Heart right ventricle (tissue), 16 donors: ENCODE measurements around the gene EHBP1. TPM values are rescaled to one million over a fixed set of nuclear protein-coding genes. Genes with fewer than 3 reads are reported as not detected.

ENCODE experiments used
- ATAC-seq, 8 donors: fragments of 200-7000 bp; cut with Tn5 transposase; one replicate each; pipeline ENCODE4 v1.9.1; 2020; ENCODE audit warnings: mild to moderate bottlenecking in 8 of 8, moderate library complexity in 8 of 8, moderate number of reproducible peaks in 1 of 8
- DNase-seq, 2 donors: peaks; one replicate each; pipeline ENCODE4 v3.0.0-alpha.2; 2020
- H3K27ac ChIP-seq, 10 donors: fragments of 200-600 bp; sonication (generic) in 2 of 10; one replicate each; pipeline versions ENCODE4 v1.5.0 to v1.8.0; 2020 to 2022; ENCODE audit warnings: mild to moderate bottlenecking in 3 of 10
- H3K27me3 ChIP-seq, 7 donors: fragments of 200-600 bp; one replicate each; pipeline ENCODE4 v1.8.0; 2021 to 2022; ENCODE audit warnings: mild to moderate bottlenecking in 2 of 7
- H3K36me3 ChIP-seq, 9 donors: fragments of 200-600 bp; sonication (generic) in 1 of 9; one replicate each; pipeline versions ENCODE4 v1.5.0 to v1.8.0; 2020 to 2022; ENCODE audit warnings: mild to moderate bottlenecking in 2 of 9
- H3K4me1 ChIP-seq, 9 donors: fragments of 200-600 bp; sonication (generic) in 1 of 9; one replicate each; pipeline versions ENCODE4 v1.5.0 to v1.8.0; 2020 to 2022; ENCODE audit warnings: mild to moderate bottlenecking in 4 of 9
- H3K4me3 ChIP-seq, 10 donors: fragments of 200-600 bp; sonication (generic) in 2 of 10; one replicate each; pipeline versions ENCODE4 v1.5.0 to v1.8.0; 2020 to 2022; ENCODE audit warnings: mild to moderate bottlenecking in 7 of 10, moderate library complexity in 2 of 10
- H3K9me3 ChIP-seq, 11 donors: fragments of 200-600 bp in 10 of 11; sonication (generic) in 2 of 11; one replicate each; pipeline versions ENCODE4 v1.5.0 to v1.8.0; 2013 to 2022; ENCODE audit warnings: mild to moderate bottlenecking in 2 of 11, control low read depth in 1 of 11, moderate library complexity in 1 of 11
- WGBS, 2 donors: extraction: QIAGEN DNeasy Blood & Tissue Kit; methylation state at CpG; one replicate each; pipeline ENCODE4 v1.1.7; 2013; ENCODE audit warnings: inconsistent platforms in 1 of 2; 5-methylcytosine and 5-hydroxymethylcytosine counted together
- intact Hi-C, 10 donors: fragments of 100-400 bp; cut with DNase I; formaldehyde crosslinking; loops; one replicate each; pipeline versions ENCODE4 v1.11.1 to v1.14.2; 2022
- polyA plus RNA-seq, 2 donors: library from polyadenylated mRNA; stranded (reverse); fragments of 200-250 nt; gene quantifications; one replicate each; pipeline ENCODE4 v1.2.3, GENCODE V29; 2013
- total RNA-seq, 10 donors: library from RNA; stranded (reverse); fragmentation: NEBNext Ultra II Directional in 3 of 10; extraction: Animal tissue kit (Norgen Biotek cat#: 25700) in 3 of 10; gene quantifications; one replicate each; pipeline versions ENCODE4 v1.2.1 to v1.2.4, GENCODE V29; 2021 to 2023
- TF ChIP-seq, protein P1 (sequence below), 9 donors: fragments of 200-600 bp; sonication (generic) in 2 of 9; IDR thresholded peaks; one replicate each; pipeline versions ENCODE4 v1.5.0 to v1.8.0; 2021 to 2022; ENCODE audit warnings: antibody characterized with exemption in 9 of 9, mild to moderate bottlenecking in 5 of 9, moderate library complexity in 1 of 9
- donor health status: Arrhythmogenic right ventricular cardiomyopathy.
- donor health status: ischemic (EF 13 %, LVEDD 7.1; RV severe dilation, severe dysfunction).
- donor health status: healthy with polysubstance abuse.
- donor health status: DM: no; HTN: yes; CAD: no.
- donor health status: DM: no; HTN: no; CAD: no.
- donor health status: ischemic (EF 25% LVEDD 6.9; RV normal size, moderate dysfunction).
- donor health status: ischemic (EF 25% LVEDD 5.7; RV mildly dilated, moderate dysfunction).
- donor health status: healthy.
- donor health status: DM: yes; HTN: yes; CAD: no.
- donor health status: Ischemic cardiomyopathy.
- donor health status: ischemic (EF 35%, LVEDD 5.7; RV mildly dilated, moderate dysfunction).
- donor health status: nonischemic (EF 11% LVEDD 7.7; RV severe dilation, severe dysfunction).
- donor health status: DM: yes; HTN: yes; CAD: no.
- donor health status: PGD.
- donor health status: ischemic (EF 29% LVEDD 5.4; RV normal size, mild dysfunction).
- donor health status: nonischemic (EF 23%, LVEDD 6.1; RV moderate dilation, normal function).

EHBP1 gene
- total and polyA plus RNA-seq, 12 donors, result 7.8 to 26.1 (median 20.1) TPM

DNA sequence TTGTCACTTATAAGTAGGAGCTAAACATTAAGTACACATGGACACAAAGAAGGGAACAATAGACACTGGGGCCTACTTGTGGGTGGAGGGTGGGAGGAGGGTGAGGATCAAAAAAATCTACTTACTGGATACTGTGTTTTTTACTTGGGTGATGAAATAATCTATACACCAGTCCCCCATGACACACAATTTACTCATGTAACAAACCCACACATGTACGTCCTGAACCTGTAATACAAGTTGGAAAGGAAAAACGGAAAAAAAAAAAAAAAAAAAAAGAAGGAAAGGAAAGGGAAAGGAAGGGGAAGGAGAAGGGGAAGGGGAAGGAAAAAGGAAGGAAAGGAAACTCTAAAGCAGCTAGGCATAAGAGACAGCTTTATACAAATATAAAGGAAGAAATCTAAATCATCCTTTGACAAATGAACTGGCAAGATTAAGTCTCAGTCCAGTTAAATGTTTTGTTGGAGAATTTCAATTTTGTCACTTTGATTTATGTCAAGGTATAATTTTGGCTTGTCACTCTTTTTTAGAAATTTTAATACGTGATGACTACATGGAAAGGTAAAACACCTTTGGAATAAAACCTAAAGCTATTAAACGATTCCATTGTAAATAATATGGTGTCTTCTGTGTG lies 175.8 kb downstream of the EHBP1 start:
- TF ChIP-seq, protein P1, sequence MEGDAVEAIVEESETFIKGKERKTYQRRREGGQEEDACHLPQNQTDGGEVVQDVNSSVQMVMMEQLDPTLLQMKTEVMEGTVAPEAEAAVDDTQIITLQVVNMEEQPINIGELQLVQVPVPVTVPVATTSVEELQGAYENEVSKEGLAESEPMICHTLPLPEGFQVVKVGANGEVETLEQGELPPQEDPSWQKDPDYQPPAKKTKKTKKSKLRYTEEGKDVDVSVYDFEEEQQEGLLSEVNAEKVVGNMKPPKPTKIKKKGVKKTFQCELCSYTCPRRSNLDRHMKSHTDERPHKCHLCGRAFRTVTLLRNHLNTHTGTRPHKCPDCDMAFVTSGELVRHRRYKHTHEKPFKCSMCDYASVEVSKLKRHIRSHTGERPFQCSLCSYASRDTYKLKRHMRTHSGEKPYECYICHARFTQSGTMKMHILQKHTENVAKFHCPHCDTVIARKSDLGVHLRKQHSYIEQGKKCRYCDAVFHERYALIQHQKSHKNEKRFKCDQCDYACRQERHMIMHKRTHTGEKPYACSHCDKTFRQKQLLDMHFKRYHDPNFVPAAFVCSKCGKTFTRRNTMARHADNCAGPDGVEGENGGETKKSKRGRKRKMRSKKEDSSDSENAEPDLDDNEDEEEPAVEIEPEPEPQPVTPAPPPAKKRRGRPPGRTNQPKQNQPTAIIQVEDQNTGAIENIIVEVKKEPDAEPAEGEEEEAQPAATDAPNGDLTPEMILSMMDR (IDR thresholded peaks at IDR 0.05), result no peak
- no peak overlapping the region for H3K4me3 ChIP-seq
- H3K36me3 ChIP-seq, result peaks cover 0 to 34% (median 7%) of the 10 kb centered on the region in 9 donors
- ATAC-seq (no peak), DNase-seq (no peak)
- intact Hi-C loops, result no loop called here
- no peak overlapping the region for H3K27ac ChIP-seq
- WGBS, 2 donors, result 87 to 95% methylated on average over 4 of the region's 4 CpGs
- peaks cover 0 to 8% (median 0%) of the 10 kb centered on the region in 9 donors for H3K4me1 ChIP-seq
- H3K27me3 ChIP-seq, result no peaks in the 10 kb centered on the region
- H3K9me3 ChIP-seq, result peaks cover 0 to 29% (median 0%) of the 10 kb centered on the region in 11 donors

DNA sequence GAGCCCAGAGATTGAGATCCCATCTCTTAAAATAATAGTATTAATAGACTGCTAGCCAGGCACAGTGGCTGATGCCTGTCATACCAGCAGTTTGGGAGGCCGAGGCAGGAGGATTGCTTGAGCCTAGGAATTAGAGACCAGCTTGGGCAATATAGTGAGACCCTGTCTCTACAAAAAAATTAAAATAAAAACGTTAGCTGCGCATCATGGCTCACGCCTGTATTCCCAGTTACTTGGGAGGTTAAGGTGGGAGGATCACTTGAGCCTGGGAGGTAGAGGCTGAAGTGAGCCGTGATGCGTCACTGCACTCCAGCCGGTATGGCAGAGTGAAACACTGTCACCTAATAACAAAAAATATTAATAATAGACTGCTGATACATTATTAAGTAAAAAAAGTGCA lies 178.1 kb downstream of the EHBP1 start:
- H3K27ac ChIP-seq, result no peak overlapping the region
- H3K4me1 ChIP-seq, result peaks cover 0 to 8% (median 0%) of the 10 kb centered on the region in 9 donors
- no peak overlapping the region for H3K4me3 ChIP-seq
- ATAC-seq (no peak), DNase-seq (no peak)
- peaks cover 0 to 17% (median 0%) of the 10 kb centered on the region in 11 donors for H3K9me3 ChIP-seq
- 96 to 97% methylated on average over 7 of the region's 7 CpGs for WGBS, 2 donors
- intact Hi-C loops, result no loop called here
- no peaks in the 10 kb centered on the region for H3K27me3 ChIP-seq
- TF ChIP-seq, protein P1 (IDR thresholded peaks at IDR 0.05), result no peak
- H3K36me3 ChIP-seq, result peaks cover 0 to 13% (median 0%) of the 10 kb centered on the region in 9 donors

DNA sequence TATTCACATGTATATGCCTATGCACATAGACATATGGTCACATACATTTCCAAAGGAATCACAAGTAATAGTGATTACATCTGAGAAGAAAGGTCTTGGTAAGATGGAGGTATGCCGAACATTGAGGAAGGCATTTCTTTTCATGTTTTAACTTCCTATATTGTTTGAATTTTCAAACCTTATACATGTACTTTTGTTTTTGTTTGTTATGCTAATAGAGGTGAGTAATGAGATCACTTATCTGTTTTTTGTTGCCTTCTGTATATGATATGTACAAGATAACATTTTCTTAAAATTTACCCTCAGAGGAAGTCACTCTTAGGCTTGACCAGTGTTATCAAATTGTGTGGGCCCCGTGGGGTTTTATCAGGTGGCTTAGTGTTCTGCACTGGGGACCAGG lies 178.6 kb downstream of the EHBP1 start:
- TF ChIP-seq, protein P1 (IDR thresholded peaks at IDR 0.05), result no peak
- Histone ChIP-seq H3K27me3 (no peaks in the 10 kb centered on the region), H3K4me3 (no peak overlapping the region), H3K36me3 (peaks cover 0 to 8% (median 0%) of the 10 kb centered on the region in 9 donors), H3K4me1 (peaks cover 0 to 8% (median 0%) of the 10 kb centered on the region in 9 donors), H3K9me3 (peaks cover 0 to 17% (median 0%) of the 10 kb centered on the region in 11 donors), H3K27ac (no peak overlapping the region)
- WGBS, 2 donors, result 71 to 72% methylated on average over 2 of the region's 2 CpGs
- intact Hi-C loops, result no loop called here
- DNase-seq (no peak), ATAC-seq (no peak)

DNA sequence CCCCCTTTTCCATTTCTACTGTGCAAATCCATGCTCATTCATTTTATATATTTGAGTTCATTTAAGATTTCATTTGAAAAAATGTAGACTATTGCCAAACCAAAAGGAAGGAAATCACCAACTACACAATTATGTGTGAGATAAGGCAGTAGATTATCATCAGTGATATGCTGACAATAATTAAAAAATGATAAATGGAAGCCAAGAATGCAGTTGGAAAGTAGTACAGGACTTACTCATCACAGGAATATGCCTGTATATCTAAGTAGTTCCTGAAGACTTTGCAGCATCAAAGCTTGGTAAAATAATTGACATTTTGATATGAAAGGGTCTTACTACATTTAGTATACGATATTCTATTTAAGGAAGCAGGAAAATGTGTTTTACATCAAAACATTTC lies 179.0 kb downstream of the EHBP1 start:
- H3K36me3 ChIP-seq, result peaks cover 0 to 8% (median 0%) of the 10 kb centered on the region in 9 donors
- 43 to 65% methylated on average over 1 of the region's 1 CpG for WGBS, 2 donors
- ATAC-seq, result no peak

More for the DNA sequence above, 179.0 kb downstream of the EHBP1 start:
- TF ChIP-seq, protein P1 (IDR thresholded peaks at IDR 0.05), result no peak
- peaks cover 0 to 21% (median 0%) of the 10 kb centered on the region in 11 donors for H3K9me3 ChIP-seq
- no peak overlapping the region for H3K4me3 ChIP-seq
- intact Hi-C loops, result no loop called here
- no peak overlapping the region for H3K27ac ChIP-seq
- no peak for DNase-seq
- no peaks in the 10 kb centered on the region for H3K27me3 ChIP-seq
- peaks cover 0 to 8% (median 0%) of the 10 kb centered on the region in 9 donors for H3K4me1 ChIP-seq
